NCI-H2196 treated with DMSO at 0.1 percent for 48 hours (cell line): ENCODE data around the gene RCE1.

Source experiments
- DNase-seq: peaks from one replicate; lab custom pipeline; 2025; ENCODE audit not compliant: unreplicated experiment; lab: John Stamatoyannopoulos, UW

The RCE1 gene

GRCh38 chr11:66868082-66868725, 25.0 kb downstream of the RCE1 start:
- DNase-seq: no peak

GRCh38 chr11:66868726-66869566, 25.7 kb downstream of the RCE1 start:
- DNase-seq: no peak

GRCh38 chr11:66869567-66869870, 26.3 kb downstream of the RCE1 start:
- DNase-seq: no peak

- DNase-seq: no peak
These were observed 26.9 kb downstream of the RCE1 start for GRCh38 chr11:66870131-66870530.

GRCh38 chr11:66870616-66871520, 27.6 kb downstream of the RCE1 start:
- DNase-seq: no peak

GRCh38 chr11:66871521-66871901, 28.3 kb downstream of the RCE1 start:
- DNase-seq: no peak

- no peak for DNase-seq
These were observed 31.0 kb downstream of the RCE1 start for GRCh38 chr11:66874232-66874631.

- no peak for DNase-seq
These were observed 32.1 kb downstream of the RCE1 start for GRCh38 chr11:66875378-66875777.

GRCh38 chr11:66877588-66878385, 34.5 kb downstream of the RCE1 start:
- no peak for DNase-seq

GRCh38 chr11:66878474-66878873, 35.2 kb downstream of the RCE1 start:
- DNase-seq: no peak

- no peak for DNase-seq
These were observed 35.8 kb downstream of the RCE1 start for GRCh38 chr11:66879000-66879399.

- no peak for DNase-seq
These were observed 36.3 kb downstream of the RCE1 start for GRCh38 chr11:66879583-66879982.

GRCh38 chr11:66879999-66880398, 36.8 kb downstream of the RCE1 start:
- DNase-seq: no peak

GRCh38 chr11:66880496-66881450, 37.5 kb downstream of the RCE1 start:
- peak; percentile 70 for DNase-seq

GRCh38 chr11:66881451-66881835, 38.2 kb downstream of the RCE1 start:
- DNase-seq: no peak

- DNase-seq: no peak
These were observed 38.7 kb downstream of the RCE1 start for GRCh38 chr11:66881927-66882452.

GRCh38 chr11:66882561-66883015, 39.3 kb downstream of the RCE1 start:
- peak; percentile 73 for DNase-seq

- DNase-seq: peak; percentile 73
These were observed 40.0 kb downstream of the RCE1 start for GRCh38 chr11:66883016-66883965.
